GM21367 (cell line): ENCODE results near the gene ADAR.

Experiments
- ATAC-seq: cut with Tn5 transposase; IDR thresholded peaks from one replicate; pipeline ENCODE4 v1.9.1; 2021; ENCODE audit not compliant: unreplicated experiment

The ADAR gene

GRCh38 chr1:154619181-154619948 is 11.4 kb upstream of the ADAR start:
- ATAC-seq = no peak

- no peak for ATAC-seq
Measured at GRCh38 chr1:154616659-154617345, 8.8 kb upstream of the ADAR start.

- ATAC-seq = no peak
Measured at GRCh38 chr1:154615411-154615810, 7.4 kb upstream of the ADAR start.

- no peak for ATAC-seq
Measured at GRCh38 chr1:154614901-154615300, 6.9 kb upstream of the ADAR start.

- ATAC-seq = no peak
Measured at GRCh38 chr1:154614247-154614646, 6.3 kb upstream of the ADAR start.

- no peak for ATAC-seq
Measured at GRCh38 chr1:154611150-154611862, 3.3 kb upstream of the ADAR start.

- ATAC-seq = no peak
Measured at GRCh38 chr1:154609398-154610380, 1.7 kb upstream of the ADAR start.

- no peak for ATAC-seq
Measured at GRCh38 chr1:154608397-154609270, 648 bp upstream of the ADAR start.

GRCh38 chr1:154607106-154607608 is 829 bp downstream of the ADAR start:
- no peak for ATAC-seq

- no peak for ATAC-seq
Measured at GRCh38 chr1:154605534-154605933, 2.5 kb downstream of the ADAR start.

- ATAC-seq = no peak
Measured at GRCh38 chr1:154603317-154603716, 4.7 kb downstream of the ADAR start.

- ATAC-seq = no peak
Measured at GRCh38 chr1:154599658-154600057, 8.3 kb downstream of the ADAR start.

- ATAC-seq = no peak
Measured at GRCh38 chr1:154598871-154599635, 8.9 kb downstream of the ADAR start.

GRCh38 chr1:154595621-154596020 is 12.4 kb downstream of the ADAR start:
- ATAC-seq = no peak

- ATAC-seq = no peak
Measured at GRCh38 chr1:154594811-154595210, 13.2 kb downstream of the ADAR start.

GRCh38 chr1:154593390-154593789 is 14.6 kb downstream of the ADAR start:
- no peak for ATAC-seq

GRCh38 chr1:154591206-154591605 is 16.8 kb downstream of the ADAR start:
- no peak for ATAC-seq

GRCh38 chr1:154590756-154591155 is 17.2 kb downstream of the ADAR start:
- ATAC-seq = no peak

- ATAC-seq = no peak
Measured at GRCh38 chr1:154589780-154590179, 18.2 kb downstream of the ADAR start.
